Astrocyte of the cerebellum (primary cell): ENCODE data around the gene SCAPER.

Experiments
- DNase-seq: peaks from one replicate; pipeline ENCODE4 v3.0.0-alpha.2; 2011; ENCODE audit warnings: low read depth
- H3K4me3 ChIP-seq: 2 replicates; pipeline ENCODE4 v1.5.1; 2011; ENCODE audit warnings: mild to moderate bottlenecking, low read depth, low read length, moderate library complexity
- in situ Hi-C: cut with HindIII; loops from 2 replicates; pipeline ENCODE4 v1.10.0; 2017; ENCODE audit warnings: low sequenced_read_pairs
- TF ChIP-seq, protein P1 (sequence below): IDR thresholded peaks from 2 replicates; pipeline ENCODE4 v1.5.1; 2012; ENCODE audit warnings: low read length, low read depth, moderate library complexity, mild to moderate bottlenecking; ENCODE audit errors: missing control alignments

SCAPER gene

DNA sequence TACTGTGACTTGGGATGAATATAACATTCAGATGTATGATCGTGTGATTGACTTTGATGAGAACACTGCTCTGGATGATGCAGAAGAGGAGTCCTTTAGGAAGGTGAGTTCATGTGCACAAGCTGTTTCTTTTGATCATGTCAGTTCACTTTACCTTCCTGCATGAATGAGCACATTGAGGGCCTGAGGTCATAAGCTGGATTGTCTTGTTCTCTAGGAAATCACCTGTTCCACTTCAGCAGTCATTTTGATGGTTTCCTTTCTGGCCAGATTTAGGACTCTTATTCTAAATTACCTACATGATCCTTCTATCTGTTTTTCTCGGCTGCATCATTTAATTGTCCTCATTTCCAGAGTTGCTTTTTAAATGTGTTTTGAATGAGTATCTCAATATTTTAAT is 30.5 kb upstream of the SCAPER start:
- TF ChIP-seq, protein P1, sequence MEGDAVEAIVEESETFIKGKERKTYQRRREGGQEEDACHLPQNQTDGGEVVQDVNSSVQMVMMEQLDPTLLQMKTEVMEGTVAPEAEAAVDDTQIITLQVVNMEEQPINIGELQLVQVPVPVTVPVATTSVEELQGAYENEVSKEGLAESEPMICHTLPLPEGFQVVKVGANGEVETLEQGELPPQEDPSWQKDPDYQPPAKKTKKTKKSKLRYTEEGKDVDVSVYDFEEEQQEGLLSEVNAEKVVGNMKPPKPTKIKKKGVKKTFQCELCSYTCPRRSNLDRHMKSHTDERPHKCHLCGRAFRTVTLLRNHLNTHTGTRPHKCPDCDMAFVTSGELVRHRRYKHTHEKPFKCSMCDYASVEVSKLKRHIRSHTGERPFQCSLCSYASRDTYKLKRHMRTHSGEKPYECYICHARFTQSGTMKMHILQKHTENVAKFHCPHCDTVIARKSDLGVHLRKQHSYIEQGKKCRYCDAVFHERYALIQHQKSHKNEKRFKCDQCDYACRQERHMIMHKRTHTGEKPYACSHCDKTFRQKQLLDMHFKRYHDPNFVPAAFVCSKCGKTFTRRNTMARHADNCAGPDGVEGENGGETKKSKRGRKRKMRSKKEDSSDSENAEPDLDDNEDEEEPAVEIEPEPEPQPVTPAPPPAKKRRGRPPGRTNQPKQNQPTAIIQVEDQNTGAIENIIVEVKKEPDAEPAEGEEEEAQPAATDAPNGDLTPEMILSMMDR, result no peak
- in situ Hi-C loops, result no loop called here
- DNase-seq, result no peak
- H3K4me3 ChIP-seq, result no peak overlapping the region

DNA sequence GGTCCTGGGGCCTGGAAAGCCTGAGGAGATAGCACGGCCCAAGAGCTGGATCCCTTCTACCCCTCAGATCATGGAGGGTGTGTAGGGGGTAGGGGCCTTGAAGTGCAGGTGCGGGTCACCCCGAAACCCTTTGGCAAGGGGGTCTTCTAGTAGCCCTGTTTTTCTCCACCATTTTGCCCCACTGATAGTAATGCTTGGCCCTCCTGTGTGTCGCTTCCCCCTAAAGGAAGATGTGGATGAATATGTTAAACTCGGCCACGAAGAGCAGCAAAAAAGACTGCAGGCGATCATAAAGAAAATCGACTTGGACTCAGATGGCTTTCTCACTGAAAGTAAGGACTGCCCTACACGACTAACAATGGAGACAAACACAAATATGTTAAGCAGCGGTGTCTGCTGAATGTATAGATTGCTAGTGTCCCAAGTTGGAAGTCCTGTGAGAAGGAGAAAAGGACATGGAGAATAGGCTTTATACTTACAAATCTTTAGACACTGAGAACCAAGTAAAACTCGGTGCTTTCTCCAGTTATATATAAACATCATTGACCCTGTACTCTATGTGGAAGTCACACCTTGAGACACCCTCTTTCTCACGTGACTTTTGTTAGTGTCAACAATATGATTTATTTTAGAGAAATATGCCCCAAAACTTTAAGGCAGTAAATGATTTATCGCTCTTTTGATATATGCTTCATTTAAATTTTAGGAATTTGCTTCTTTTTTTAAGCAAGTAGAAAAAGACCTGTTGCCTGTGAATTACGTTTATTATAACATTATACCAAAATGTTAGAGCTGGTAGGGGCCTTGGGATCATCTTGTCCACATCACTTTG is 27.2 kb upstream of the SCAPER start:
- in situ Hi-C loops, result no loop called here
- no peak for DNase-seq
- TF ChIP-seq, protein P1, result no peak
- H3K4me3 ChIP-seq, result peak overlapping the region; percentile 64

GRCh38 chr15:76931397-76932134 is 26.4 kb upstream of the SCAPER start, which contains the start of gene RCN2:
RCN2 (plus strand) TSS chr15:76931749; CDS start chr15:76931842, 93 bp downstream.
- DNase-seq, result peak; percentile 80
- in situ Hi-C loops, result no loop called here
- TF ChIP-seq, protein P1, result no peak
- H3K4me3 ChIP-seq, result peak within 1 kb of the TSS; percentile 64

GRCh38 chr15:76930831-76931396 is 25.8 kb upstream of the SCAPER start:
- in situ Hi-C loops, result no loop called here
- peak overlapping the region; percentile 64 for H3K4me3 ChIP-seq
- DNase-seq, result no peak
- TF ChIP-seq, protein P1, result no peak

DNA sequence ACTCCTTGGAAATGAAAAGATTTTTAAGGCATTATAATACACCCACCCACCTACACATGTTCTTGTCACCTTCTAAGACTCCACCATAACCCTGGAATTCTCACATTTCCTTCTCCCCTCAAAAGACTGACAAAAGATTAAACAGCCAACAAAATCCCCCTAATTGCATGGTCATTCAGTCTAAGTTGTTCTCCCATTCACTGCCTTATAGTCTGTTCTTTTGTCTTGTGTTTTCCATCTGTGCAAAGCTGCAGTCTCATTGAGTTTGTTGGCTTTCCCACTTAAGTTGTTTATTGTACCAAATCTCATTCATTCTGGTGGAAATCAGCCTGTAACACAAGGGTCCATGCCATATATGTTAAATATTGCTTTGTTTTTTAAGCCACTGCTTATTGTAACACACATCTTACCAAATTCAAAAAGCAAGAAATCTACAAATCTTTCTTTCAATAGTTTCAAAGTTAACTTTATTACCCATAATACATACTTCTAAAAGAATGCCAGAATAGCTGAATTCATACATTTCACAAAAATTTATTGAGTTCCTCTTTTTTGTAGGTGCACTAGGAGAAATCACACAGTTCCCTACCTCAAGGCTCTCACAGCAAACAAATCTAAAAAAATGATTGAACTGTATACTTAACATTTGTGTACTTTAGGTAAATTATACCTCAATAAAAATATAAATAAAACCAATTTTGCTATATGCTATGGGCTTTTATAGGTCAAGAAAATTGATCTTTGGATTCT is 24.0 kb upstream of the SCAPER start:
- in situ Hi-C loops, result no loop called here
- TF ChIP-seq, protein P1, result no peak
- no peak for DNase-seq
- no peak overlapping the region for H3K4me3 ChIP-seq

- in situ Hi-C loops, result no loop called here
Measured at GRCh38 chr15:76928201-76928600, 23.1 kb upstream of the SCAPER start.

More at GRCh38 chr15:76928201-76928600, 23.1 kb upstream of the SCAPER start:
- DNase-seq, result no peak
- no peak overlapping the region for H3K4me3 ChIP-seq
- TF ChIP-seq, protein P1, result no peak
